H1 (cell line): ENCODE measurements around the gene CMSS1. TPM values are rescaled to one million over a fixed set of nuclear protein-coding genes. Genes with fewer than 3 reads are reported as not detected.

Source experiments
- CTCF ChIA-PET: fragments of 300-600 bp; sonication (Branson Sonifier 250); formaldehyde crosslinking; loops from one replicate; lab custom pipeline; 2021; ENCODE audit not compliant: partially characterized antibody; lab: Charles Lee
- POLR2A ChIA-PET: fragments of 300-600 bp; sonication (Branson Sonifier 250); formaldehyde crosslinking; loops from one replicate; lab custom pipeline; 2021; ENCODE audit warnings: inconsistent platforms; ENCODE audit not compliant: partially characterized antibody; lab: Charles Lee
- DNase-seq, 2 experiments: peaks; one replicate each; pipeline versions ENCODE4 v3.0.0 to v3.0.0-alpha.2; 2010 to 2022; ENCODE audit warnings: low spot score in 2 of 2, low read depth in 1 of 2, mixed read lengths in 1 of 2
- FAIRE-seq: peaks from 2 replicates; lab custom pipeline; 2011; peaks lifted over from hg19 to GRCh38; lab: Jason Lieb, UNC
- H2AFZ ChIP-seq: 2 replicates; pipeline ENCODE4 v1.8.1; 2012; ENCODE audit warnings: low read length, inconsistent platforms
- H2AK5ac ChIP-seq: 2 replicates; pipeline ENCODE4 v1.6.1; 2013; ENCODE audit warnings: low read depth, low read length
- H2BK120ac ChIP-seq: replicated peaks from 2 replicates; pipeline ENCODE3; 2013; ENCODE audit warnings: low read depth, low read length, inconsistent platforms
- H2BK12ac ChIP-seq: 2 replicates; pipeline ENCODE4 v1.6.1; 2013; ENCODE audit warnings: low read depth, low read length
- H2BK15ac ChIP-seq: 2 replicates; pipeline ENCODE4 v1.6.1; 2013; ENCODE audit warnings: low read length
- H2BK20ac ChIP-seq: 2 replicates; pipeline ENCODE4 v1.6.1; 2013; ENCODE audit warnings: low read length
- H2BK5ac ChIP-seq: 2 replicates; pipeline ENCODE4 v1.6.1; 2013; ENCODE audit warnings: low read depth, low read length
- H3K14ac ChIP-seq: 2 replicates; pipeline ENCODE4 v1.6.1; 2013; ENCODE audit warnings: inconsistent platforms; ENCODE audit not compliant: insufficient read length
- H3K18ac ChIP-seq: 2 replicates; pipeline ENCODE4 v1.6.1; 2013; ENCODE audit warnings: low read length; ENCODE audit errors: extremely low read depth
- H3K23ac ChIP-seq: 2 replicates; pipeline ENCODE4 v1.6.1; 2013; ENCODE audit warnings: inconsistent platforms; ENCODE audit not compliant: insufficient read length
- H3K23me2 ChIP-seq: 2 replicates; pipeline ENCODE4 v1.6.1; 2013; ENCODE audit warnings: low read depth, low read length
- H3K27ac ChIP-seq: 2 replicates; pipeline ENCODE4 v1.6.1; 2011; ENCODE audit warnings: low read depth, low read length, inconsistent platforms
- H3K27me3 ChIP-seq, 4 experiments: replicated peaks in 1 of 4; 1 replicate in 1 of 4; 2 replicates in 3 of 4; pipeline versions ENCODE4 v1.6.1 to v1.8.1; 2011 to 2013; ENCODE audit warnings: low read length in 3 of 4, mild to moderate bottlenecking in 3 of 4, inconsistent platforms in 2 of 4, mixed read lengths in 2 of 4, moderate library complexity in 1 of 4; ENCODE audit not compliant: control insufficient read depth in 3 of 4, insufficient read depth in 3 of 4; ENCODE audit errors: extremely low read depth in 1 of 4
- H3K36me3 ChIP-seq, 4 experiments: 2 replicates each; pipeline versions ENCODE4 v1.6.1 to v1.8.1; 2011 to 2013; ENCODE audit warnings: mild to moderate bottlenecking in 4 of 4, low read length in 3 of 4, moderate library complexity in 2 of 4, control low read depth in 1 of 4, inconsistent platforms in 1 of 4; ENCODE audit not compliant: insufficient read depth in 4 of 4, control insufficient read depth in 2 of 4
- H3K4ac ChIP-seq: replicated peaks from 2 replicates; pipeline ENCODE3; 2013; ENCODE audit warnings: low read length, low read depth, mixed read lengths, inconsistent platforms; ENCODE audit not compliant: insufficient read length
- H3K4me1 ChIP-seq, 4 experiments: replicated peaks in 1 of 4; 1 replicate in 1 of 4; 2 replicates in 3 of 4; pipeline versions ENCODE4 v1.6.1 to v1.8.1; 2011 to 2013; ENCODE audit warnings: low read length in 3 of 4, inconsistent platforms in 2 of 4, mixed read lengths in 1 of 4; ENCODE audit not compliant: insufficient read depth in 4 of 4, control insufficient read depth in 3 of 4
- H3K4me2 ChIP-seq, 2 experiments: 2 replicates each; pipeline versions ENCODE4 v1.6.1 to v1.8.1; 2011 to 2013; ENCODE audit warnings: low read depth in 2 of 2, low read length in 2 of 2, control low read depth in 1 of 2, inconsistent platforms in 1 of 2, mild to moderate bottlenecking in 1 of 2; ENCODE audit not compliant: insufficient read depth in 1 of 2
- H3K4me3 ChIP-seq, 4 experiments: fragments of 200-600, 300-600 bp in 1 of 4; sonication (generic), shearing (Covaris generic), sonication (Bioruptor Twin) in 1 of 4; 2 replicates each; pipeline versions ENCODE4 v1.5.1 to v1.8.1; 2011 to 2016; ENCODE audit warnings: low read length in 4 of 4, low read depth in 3 of 4, control low read depth in 2 of 4, inconsistent platforms in 2 of 4, mild to moderate bottlenecking in 2 of 4, mixed read lengths in 1 of 4, moderate library complexity in 1 of 4; ENCODE audit not compliant: insufficient read depth in 2 of 4; ENCODE audit errors: extremely low read depth in 1 of 4
- H3K56ac ChIP-seq: replicated peaks from 2 replicates; pipeline ENCODE3; 2013; ENCODE audit warnings: low read depth, mild to moderate bottlenecking, mixed read lengths, low read length, inconsistent platforms; ENCODE audit not compliant: insufficient read length
- H3K79me1 ChIP-seq: 2 replicates; pipeline ENCODE4 v1.6.1; 2013; ENCODE audit warnings: low read depth, low read length, control low read depth
- H3K79me2 ChIP-seq, 2 experiments: 2 replicates each; pipeline versions ENCODE4 v1.6.1 to v1.8.1; 2012 to 2013; ENCODE audit warnings: low read length in 2 of 2, mild to moderate bottlenecking in 2 of 2, inconsistent platforms in 1 of 2; ENCODE audit not compliant: insufficient read depth in 2 of 2, control insufficient read depth in 1 of 2
- H3K9ac ChIP-seq, 4 experiments: replicated peaks in 1 of 4; 1 replicate in 1 of 4; 2 replicates in 3 of 4; pipeline versions ENCODE4 v1.6.1 to v1.8.1; 2011 to 2013; ENCODE audit warnings: low read depth in 3 of 4, low read length in 3 of 4, control low read depth in 2 of 4, mild to moderate bottlenecking in 2 of 4, moderate library complexity in 2 of 4, inconsistent platforms in 1 of 4; ENCODE audit errors: extremely low read depth in 1 of 4
- H3K9me3 ChIP-seq, 2 experiments: 2 replicates each; pipeline versions ENCODE4 v1.6.1 to v1.8.1; 2012 to 2013; ENCODE audit warnings: mild to moderate bottlenecking in 2 of 2, moderate library complexity in 2 of 2, control low read depth in 1 of 2, inconsistent platforms in 1 of 2, low read depth in 1 of 2, low read length in 1 of 2, mixed read lengths in 1 of 2; ENCODE audit not compliant: insufficient read depth in 2 of 2
- H4K20me1 ChIP-seq, 2 experiments: replicated peaks in 1 of 2; 2 replicates each; pipeline versions ENCODE3 to v1.8.1; 2011 to 2013; ENCODE audit warnings: inconsistent platforms in 2 of 2, low read length in 2 of 2, mild to moderate bottlenecking in 1 of 2; ENCODE audit not compliant: insufficient read depth in 2 of 2, control insufficient read depth in 1 of 2
- H4K5ac ChIP-seq: 2 replicates; pipeline ENCODE4 v1.6.1; 2013; ENCODE audit warnings: low read length, low read depth, mixed read lengths, inconsistent platforms; ENCODE audit not compliant: insufficient read length
- H4K8ac ChIP-seq: 2 replicates; pipeline ENCODE4 v1.8.0; 2013; ENCODE audit warnings: mild to moderate bottlenecking, moderate library complexity, low read length, inconsistent platforms; ENCODE audit not compliant: insufficient read depth; ENCODE audit errors: extremely low read depth
- H4K91ac ChIP-seq: replicated peaks from 2 replicates; pipeline ENCODE3; 2013; ENCODE audit warnings: low read length, mixed read lengths, inconsistent platforms; ENCODE audit not compliant: insufficient read length
- BACH1 ChIP-seq: IDR thresholded peaks from 2 replicates; pipeline ENCODE4 v1.6.1; 2012; ENCODE audit warnings: low read length, improper control_type of control experiment
- BRCA1 ChIP-seq: IDR thresholded peaks from 2 replicates; pipeline ENCODE4 v1.6.1; 2012; ENCODE audit warnings: low read depth, low read length, improper control_type of control experiment
- CBX8 ChIP-seq: fragments of 300-800, 300-1000 bp; sonication (generic); IDR thresholded peaks from 2 replicates; pipeline ENCODE4 v1.7.1; 2016; ENCODE audit warnings: low read depth, low read length, borderline replicate concordance
- GTF2F1 ChIP-seq: IDR thresholded peaks from 2 replicates; pipeline ENCODE4 v1.6.1; 2012; ENCODE audit warnings: low read depth, low read length, improper control_type of control experiment, borderline replicate concordance
- JUN ChIP-seq: IDR thresholded peaks from 2 replicates; pipeline ENCODE4 v1.6.1; 2011; ENCODE audit warnings: low read depth, mild to moderate bottlenecking, improper control_type of control experiment, low read length
- KDM4A ChIP-seq: IDR thresholded peaks from one replicate; pipeline ENCODE4 v1.7.1; 2012; ENCODE audit warnings: low read depth, mild to moderate bottlenecking, moderate library complexity, low read length, inconsistent platforms; ENCODE audit not compliant: severe bottlenecking
- RAD21 ChIP-seq, 2 experiments: IDR thresholded peaks in 1 of 2; conservative IDR thresholded peaks in 1 of 2; 2 replicates each; pipeline ENCODE4 v1.6.1; 2011; ENCODE audit warnings: low read depth in 2 of 2, low read length in 2 of 2, improper control_type of control experiment in 1 of 2, inconsistent platforms in 1 of 2, mild to moderate bottlenecking in 1 of 2, moderate library complexity in 1 of 2
- SUZ12 ChIP-seq: fragments of 200-600 bp; sonication (generic); IDR thresholded peaks from 2 replicates; pipeline ENCODE4 v1.6.1; 2012; ENCODE audit warnings: mild to moderate bottlenecking, inconsistent platforms, low read length, moderate library complexity, mixed read lengths
- TCF12 ChIP-seq: IDR thresholded peaks from 2 replicates; pipeline ENCODE4 v1.6.1; 2011; ENCODE audit warnings: low read depth, mild to moderate bottlenecking, low read length
- WGBS, 2 experiments: shearing (Covaris generic) in 1 of 2; methylation state at CpG; one replicate each; pipeline versions ENCODE4 v1.1.6 to v1.1.7; 2013 to 2015; ENCODE audit warnings: low lambda C conversion rate in 2 of 2, mixed read lengths in 2 of 2, inconsistent platforms in 1 of 2, low coverage in 1 of 2, missing lambda C conversion rate in 1 of 2; ENCODE audit not compliant: insufficient replicate concordance in 2 of 2, insufficient coverage in 1 of 2, insufficient read length in 1 of 2; ENCODE audit errors: extremely low coverage in 1 of 2, missing lambda C conversion rate in 1 of 2; 5-methylcytosine and 5-hydroxymethylcytosine counted together
- polyA plus RNA-seq, 7 experiments: library from polyadenylated mRNA; depleted of rRNA in 3 of 7; stranded (reverse) in 5 of 7; unstranded in 2 of 7; fragments of >200 nt in 5 of 7; fragments of 200-250 nt in 2 of 7; gene quantifications; 1 replicate in 5 of 7; 2 replicates in 1 of 7; 4 replicates in 1 of 7; pipeline versions ENCODE4 v1.2.1 to v1.2.3, GENCODE V29; 2011 to 2013; ENCODE audit warnings: missing spikeins in 2 of 7, mixed read lengths in 2 of 7
- total RNA-seq: library from RNA; stranded (reverse); fragmentation: NEBNext Ultra II Directional; extraction: Animal tissue kit (Norgen Biotek cat#: 25700); gene quantifications from 2 replicates; pipeline ENCODE4 v1.2.1, GENCODE V29; 2021
- TF ChIP-seq, protein P1 (sequence below): IDR thresholded peaks from 2 replicates; pipeline ENCODE4 v1.6.1; 2012; ENCODE audit warnings: inconsistent platforms

CMSS1 gene
- total and polyA plus RNA-seq, 2 of the 8 experiments (the other 6 are each of a cell fraction or from before 2014, with no cell fraction given) = 15.2 to 75.1 TPM

DNA sequence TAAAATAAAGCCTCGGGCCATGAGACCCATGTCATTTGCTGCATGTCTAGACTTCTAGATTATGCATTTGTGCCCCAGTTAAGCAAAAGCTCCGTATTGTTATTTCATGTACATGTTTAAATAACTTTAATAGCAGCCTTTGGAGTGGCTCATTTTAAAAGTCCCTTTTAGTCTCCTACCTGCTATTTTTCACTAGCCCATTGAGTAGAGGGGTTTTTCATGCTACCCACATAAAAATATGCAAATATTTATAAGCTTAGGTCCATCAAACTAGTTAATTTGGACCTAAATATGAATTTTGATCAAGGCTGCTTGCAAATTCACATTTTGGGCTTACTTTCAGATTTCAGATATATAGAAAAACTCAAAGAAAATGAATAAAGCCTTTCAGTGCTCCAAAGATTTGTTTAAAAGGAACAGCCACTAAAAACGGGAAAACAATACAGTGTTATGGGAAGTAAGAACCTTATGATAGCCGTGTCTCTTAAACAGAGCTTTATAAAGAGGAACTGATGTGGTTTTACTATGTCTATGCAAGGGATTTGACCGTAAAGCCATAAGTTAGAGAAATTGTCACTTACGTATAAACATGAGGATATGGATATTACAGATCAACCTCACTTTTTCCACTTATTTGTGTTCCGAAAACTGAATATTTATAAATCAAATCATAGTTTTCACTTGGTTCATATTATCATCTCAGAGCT is 266.6 kb downstream of the CMSS1 start:
- H3K56ac ChIP-seq = no peak overlapping the region
- H3K79me1 ChIP-seq = no peaks in the 10 kb centered on the region
- H2BK5ac ChIP-seq = no peak overlapping the region
- H2BK15ac ChIP-seq = no peak overlapping the region
- no peak overlapping the region for H3K23ac ChIP-seq
- no peak overlapping the region for H3K27ac ChIP-seq
- TF ChIP-seq SUZ12 (no peak), BACH1 (no peak), CBX8 (no peak), BRCA1 (no peak), JUN (no peak), KDM4A (no peak), GTF2F1 (no peak), TCF12 (no peak), RAD21 (IDR thresholded peaks at IDR 0.05 in 1 of 2, conservative IDR thresholded peaks at IDR 0.05 in 1 of 2; ENCODE audit: low read depth in 2 of 2, low read length in 2 of 2) (no peak)
- TF ChIP-seq, protein P1, sequence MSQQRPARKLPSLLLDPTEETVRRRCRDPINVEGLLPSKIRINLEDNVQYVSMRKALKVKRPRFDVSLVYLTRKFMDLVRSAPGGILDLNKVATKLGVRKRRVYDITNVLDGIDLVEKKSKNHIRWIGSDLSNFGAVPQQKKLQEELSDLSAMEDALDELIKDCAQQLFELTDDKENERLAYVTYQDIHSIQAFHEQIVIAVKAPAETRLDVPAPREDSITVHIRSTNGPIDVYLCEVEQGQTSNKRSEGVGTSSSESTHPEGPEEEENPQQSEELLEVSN = no peak
- H4K5ac ChIP-seq = no peak overlapping the region
- ChIA-PET CTCF (interaction anchor here (1.6 to 1.8 kb wide), 2 partner anchors 16 to 170 kb away, joined by 5 read pairs; no protein-coding TSS in a partner anchor), POLR2A (interaction anchor here (1.0 kb wide), 1 partner anchor 176 kb away, joined by 3 read pairs; the partner anchor contains the start of gene TBC1D23)
- FAIRE-seq = no peak
- H2BK20ac ChIP-seq = no peak overlapping the region
- no peak overlapping the region for H3K4me2 ChIP-seq
- H4K8ac ChIP-seq = no peak overlapping the region
- peaks cover 0 to 4% (median under 1%) of the 10 kb centered on the region in 4 experiments; a peak in 3 of 7 replicates for H3K4me1 ChIP-seq
- 93% methylated on average over 7 of the region's 7 CpGs; no CpG with 5 or more reads in 1 of the 2 experiments for WGBS, 2 experiments
- no peaks in the 10 kb centered on the region for H3K27me3 ChIP-seq
- no peak overlapping the region for H2AK5ac ChIP-seq
- no peaks in the 10 kb centered on the region for H4K20me1 ChIP-seq
- H2BK120ac ChIP-seq = no peak overlapping the region
- no peak overlapping the region for H2AFZ ChIP-seq
- H2BK12ac ChIP-seq = no peak overlapping the region
- no peak overlapping the region for H3K14ac ChIP-seq
- no peaks in the 10 kb centered on the region for H3K23me2 ChIP-seq
- no peaks in the 10 kb centered on the region for H3K79me2 ChIP-seq
- H3K4ac ChIP-seq = no peak overlapping the region
- H3K4me3 ChIP-seq = no peak overlapping the region
- H3K9me3 ChIP-seq = no peaks in the 10 kb centered on the region
- H4K91ac ChIP-seq = no peak overlapping the region
- H3K9ac ChIP-seq = no peak overlapping the region
- DNase-seq = no peak
- no peak overlapping the region for H3K18ac ChIP-seq
- H3K36me3 ChIP-seq = no peaks in the 10 kb centered on the region
